GM23338 (cell line): ENCODE results near the gene ARID3A. TPM values are rescaled to one million over a fixed set of nuclear protein-coding genes. Genes with fewer than 3 reads are reported as not detected.

Experiments
- ATAC-seq: fragments of 200-7000 bp; cut with Tn5 transposase; 3 replicates; pipeline ENCODE4 v1.9.1; 2020
- DNase-seq: peaks from one replicate; pipeline ENCODE4 v3.0.0-alpha.2; 2015; ENCODE audit warnings: low spot score
- H2AFZ ChIP-seq: fragments of 200-600 bp; sonication (generic); 2 replicates; pipeline ENCODE4 v1.8.0; 2016; ENCODE audit warnings: antibody characterized with exemption, mild to moderate bottlenecking, moderate library complexity
- H3F3A ChIP-seq: fragments of 200-600 bp; sonication (generic); replicated peaks from 2 replicates; pipeline ENCODE4 v1.8.0; 2017; ENCODE audit warnings: antibody characterized with exemption, mixed run types, low read depth
- H3K27ac ChIP-seq: fragments of 200-600 bp; sonication (generic); 2 replicates; pipeline ENCODE4 v1.6.1; 2016; ENCODE audit warnings: low read depth
- H3K27me3 ChIP-seq: fragments of 200-600 bp; sonication (generic); 2 replicates; pipeline ENCODE4 v1.8.0; 2016; ENCODE audit warnings: mild to moderate bottlenecking, mixed run types, moderate library complexity; ENCODE audit not compliant: insufficient read depth
- H3K36me3 ChIP-seq: fragments of 200-600 bp; sonication (generic); 2 replicates; pipeline ENCODE4 v1.8.0; 2016; ENCODE audit warnings: mild to moderate bottlenecking; ENCODE audit not compliant: insufficient read depth
- H3K4me1 ChIP-seq: fragments of 200-600 bp; sonication (generic); 2 replicates; pipeline ENCODE4 v1.8.0; 2016; ENCODE audit warnings: mild to moderate bottlenecking, moderate library complexity; ENCODE audit not compliant: insufficient read depth
- H3K4me2 ChIP-seq: fragments of 200-600 bp; sonication (generic); 2 replicates; pipeline ENCODE4 v1.7.1; 2017; ENCODE audit warnings: mixed run types
- H3K4me3 ChIP-seq: fragments of 200-600 bp; sonication (generic); 2 replicates; pipeline ENCODE4 v1.6.1; 2016; ENCODE audit warnings: mixed run types
- H3K79me2 ChIP-seq: fragments of 200-600 bp; sonication (generic); replicated peaks from 2 replicates; pipeline ENCODE4 v1.8.0; 2017; ENCODE audit warnings: mild to moderate bottlenecking; ENCODE audit not compliant: insufficient read depth
- H3K9me2 ChIP-seq: fragments of 200-600 bp; sonication (generic); 2 replicates; pipeline ENCODE4 v1.8.0; 2017; ENCODE audit not compliant: insufficient read depth
- H4K20me1 ChIP-seq: fragments of 200-600 bp; sonication (generic); replicated peaks from 2 replicates; pipeline ENCODE4 v1.8.0; 2017; ENCODE audit warnings: mild to moderate bottlenecking; ENCODE audit not compliant: insufficient read depth
- H3K27ac Mint-ChIP-seq: 2 replicates; pipeline ENCODE4 v1.8.0; 2020; ENCODE audit warnings: inconsistent platforms, mild to moderate bottlenecking, moderate library complexity, mixed read lengths
- H3K27me3 Mint-ChIP-seq: 3 replicates; pipeline ENCODE4 v1.8.0; 2022; ENCODE audit warnings: low read depth, mild to moderate bottlenecking, moderate library complexity, mixed read lengths, inconsistent platforms; ENCODE audit not compliant: insufficient read depth, poor library complexity
- H3K36me3 Mint-ChIP-seq: 3 replicates; pipeline ENCODE4 v1.8.0; 2021; ENCODE audit warnings: low read depth, mild to moderate bottlenecking, inconsistent platforms, moderate library complexity, mixed read lengths
- H3K4me1 Mint-ChIP-seq: 3 replicates; pipeline ENCODE4 v1.8.0; 2020; ENCODE audit warnings: mild to moderate bottlenecking, inconsistent platforms, mixed read lengths
- H3K4me3 Mint-ChIP-seq: 3 replicates; pipeline ENCODE4 v1.8.0; 2021; ENCODE audit warnings: moderate library complexity, mild to moderate bottlenecking, inconsistent platforms, mixed read lengths
- H3K9me3 Mint-ChIP-seq: 3 replicates; pipeline ENCODE4 v1.8.0; 2020; ENCODE audit warnings: moderate library complexity, mild to moderate bottlenecking, inconsistent platforms, mixed read lengths
- CREB1 ChIP-seq: fragments of 250-450 bp; sonication (Bioruptor Pico); IDR thresholded peaks from 2 replicates; pipeline ENCODE4 v1.5.0; 2020; ENCODE audit warnings: low read depth, mild to moderate bottlenecking, moderate library complexity
- EZH2 ChIP-seq: fragments of 200-600 bp; sonication (generic); IDR thresholded peaks from one replicate; pipeline ENCODE4 v1.8.0; 2017; ENCODE audit warnings: antibody characterized with exemption, mild to moderate bottlenecking, low read depth; ENCODE audit not compliant: unreplicated experiment
- EZH2phosphoT487 ChIP-seq: fragments of 200-600 bp; sonication (generic); IDR thresholded peaks from one replicate; pipeline ENCODE4 v1.8.1; 2018; ENCODE audit warnings: antibody characterized with exemption; ENCODE audit not compliant: unreplicated experiment
- JUNB ChIP-seq: IDR thresholded peaks from one replicate; pipeline ENCODE4 v1.6.1; 2016; ENCODE audit warnings: antibody characterized with exemption; ENCODE audit not compliant: unreplicated experiment
- NANOG ChIP-seq: IDR thresholded peaks from 2 replicates; pipeline ENCODE4 v1.6.1; 2016; ENCODE audit warnings: antibody characterized with exemption, borderline replicate concordance
- POLR2AphosphoS5 ChIP-seq: IDR thresholded peaks from 2 replicates; pipeline ENCODE4 v1.6.1; 2016; ENCODE audit warnings: antibody characterized with exemption, low read depth
- STAT1 ChIP-seq: IDR thresholded peaks from one replicate; pipeline ENCODE4 v1.6.1; 2016; ENCODE audit warnings: antibody characterized with exemption; ENCODE audit not compliant: unreplicated experiment
- ZNF114 ChIP-seq: fragments of 250-450 bp; sonication (Bioruptor Pico); IDR thresholded peaks from 2 replicates; pipeline ENCODE4 v1.5.0; 2020; ENCODE audit warnings: mild to moderate bottlenecking, moderate library complexity
- ZNF331 ChIP-seq: fragments of 250-450 bp; sonication (Bioruptor Pico); IDR thresholded peaks from 2 replicates; pipeline ENCODE4 v1.5.0; 2020; ENCODE audit warnings: low read depth, mild to moderate bottlenecking, moderate library complexity
- polyA plus RNA-seq: library from polyadenylated mRNA; unstranded; fragments of >200 nt; fragmentation: Nextera tagmentation; extraction: Ambion mirVana; gene quantifications from 2 replicates; pipeline ENCODE4 v1.2.1, GENCODE V29; 2016
- total RNA-seq: library from RNA; depleted of rRNA; stranded (reverse); fragments of >200 nt; shearing (Covaris generic); gene quantifications from 2 replicates; pipeline ENCODE4 v1.2.3, GENCODE V29; 2014
- TF ChIP-seq, protein P1 (sequence below): IDR thresholded peaks from 2 replicates; pipeline ENCODE4 v1.6.1; 2016; ENCODE audit warnings: antibody characterized with exemption
- TF ChIP-seq, protein P2 (sequence below): fragments of 250-450 bp; sonication (Bioruptor Pico); IDR thresholded peaks from 2 replicates; pipeline ENCODE4 v1.5.0; 2020; ENCODE audit warnings: mild to moderate bottlenecking, moderate library complexity
- TF ChIP-seq, protein P3 (sequence below): IDR thresholded peaks from one replicate; pipeline ENCODE4 v1.6.1; 2018; ENCODE audit warnings: antibody characterized with exemption; ENCODE audit not compliant: unreplicated experiment
- TF ChIP-seq, protein P4 (sequence below), 2 experiments: fragments of 200-600 bp in 1 of 2; sonication (generic) in 1 of 2; conservative IDR thresholded peaks; 2 replicates each; pipeline versions ENCODE4 v1.5.1 to v1.6.1; 2016 to 2017; ENCODE audit warnings: antibody characterized with exemption in 2 of 2, low read depth in 2 of 2, mild to moderate bottlenecking in 2 of 2, moderate library complexity in 1 of 2

The ARID3A gene
- total and polyA plus RNA-seq, 2 experiments from 2014 or later = 33.6 to 51.6 TPM

DNA sequence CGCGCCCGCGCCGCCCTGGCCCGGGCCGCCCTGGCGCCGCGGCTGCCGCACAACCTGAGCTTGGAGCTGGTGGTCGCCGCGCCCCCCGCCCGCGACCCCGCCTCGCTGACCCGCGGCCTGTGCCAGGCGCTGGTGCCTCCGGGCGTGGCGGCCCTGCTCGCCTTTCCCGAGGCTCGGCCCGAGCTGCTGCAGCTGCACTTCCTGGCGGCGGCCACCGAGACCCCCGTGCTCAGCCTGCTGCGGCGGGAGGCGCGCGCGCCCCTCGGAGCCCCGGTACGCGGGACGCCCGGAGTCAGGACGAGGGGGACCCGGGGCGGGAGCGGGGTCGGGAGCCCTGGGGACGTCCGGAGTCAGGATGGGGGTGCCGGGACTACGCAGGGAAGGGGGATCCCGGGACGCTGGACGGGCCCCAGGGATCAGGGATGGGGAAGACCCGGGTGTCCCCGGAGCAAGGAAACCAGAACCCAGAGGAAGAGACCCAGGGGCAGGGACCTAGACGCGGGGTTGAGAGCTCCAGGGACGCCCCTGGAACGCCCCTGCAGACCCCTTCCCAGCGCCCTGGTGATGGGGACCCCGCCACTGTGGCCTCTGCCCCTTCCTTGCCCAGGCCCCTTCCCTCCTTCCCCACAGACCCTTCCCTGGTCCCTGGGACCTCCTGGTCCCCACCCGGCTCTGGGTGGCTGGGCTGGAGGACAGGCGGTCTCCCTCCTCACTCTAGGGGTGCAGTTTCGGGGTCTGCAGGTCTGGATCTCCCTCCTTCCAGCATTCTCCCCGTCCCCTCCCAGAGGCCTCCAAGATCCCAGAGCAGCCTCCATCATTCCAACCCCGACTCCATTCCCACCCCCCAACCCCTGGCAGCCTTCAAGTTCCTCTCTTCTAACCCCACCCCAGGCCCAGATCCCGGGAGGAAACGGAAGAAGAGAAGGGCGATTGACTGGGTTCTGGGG, 75.0 kb downstream of the ARID3A start:
- TF ChIP-seq, protein P1, sequence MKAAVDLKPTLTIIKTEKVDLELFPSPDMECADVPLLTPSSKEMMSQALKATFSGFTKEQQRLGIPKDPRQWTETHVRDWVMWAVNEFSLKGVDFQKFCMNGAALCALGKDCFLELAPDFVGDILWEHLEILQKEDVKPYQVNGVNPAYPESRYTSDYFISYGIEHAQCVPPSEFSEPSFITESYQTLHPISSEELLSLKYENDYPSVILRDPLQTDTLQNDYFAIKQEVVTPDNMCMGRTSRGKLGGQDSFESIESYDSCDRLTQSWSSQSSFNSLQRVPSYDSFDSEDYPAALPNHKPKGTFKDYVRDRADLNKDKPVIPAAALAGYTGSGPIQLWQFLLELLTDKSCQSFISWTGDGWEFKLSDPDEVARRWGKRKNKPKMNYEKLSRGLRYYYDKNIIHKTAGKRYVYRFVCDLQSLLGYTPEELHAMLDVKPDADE = no peak
- TF ChIP-seq, protein P2, sequence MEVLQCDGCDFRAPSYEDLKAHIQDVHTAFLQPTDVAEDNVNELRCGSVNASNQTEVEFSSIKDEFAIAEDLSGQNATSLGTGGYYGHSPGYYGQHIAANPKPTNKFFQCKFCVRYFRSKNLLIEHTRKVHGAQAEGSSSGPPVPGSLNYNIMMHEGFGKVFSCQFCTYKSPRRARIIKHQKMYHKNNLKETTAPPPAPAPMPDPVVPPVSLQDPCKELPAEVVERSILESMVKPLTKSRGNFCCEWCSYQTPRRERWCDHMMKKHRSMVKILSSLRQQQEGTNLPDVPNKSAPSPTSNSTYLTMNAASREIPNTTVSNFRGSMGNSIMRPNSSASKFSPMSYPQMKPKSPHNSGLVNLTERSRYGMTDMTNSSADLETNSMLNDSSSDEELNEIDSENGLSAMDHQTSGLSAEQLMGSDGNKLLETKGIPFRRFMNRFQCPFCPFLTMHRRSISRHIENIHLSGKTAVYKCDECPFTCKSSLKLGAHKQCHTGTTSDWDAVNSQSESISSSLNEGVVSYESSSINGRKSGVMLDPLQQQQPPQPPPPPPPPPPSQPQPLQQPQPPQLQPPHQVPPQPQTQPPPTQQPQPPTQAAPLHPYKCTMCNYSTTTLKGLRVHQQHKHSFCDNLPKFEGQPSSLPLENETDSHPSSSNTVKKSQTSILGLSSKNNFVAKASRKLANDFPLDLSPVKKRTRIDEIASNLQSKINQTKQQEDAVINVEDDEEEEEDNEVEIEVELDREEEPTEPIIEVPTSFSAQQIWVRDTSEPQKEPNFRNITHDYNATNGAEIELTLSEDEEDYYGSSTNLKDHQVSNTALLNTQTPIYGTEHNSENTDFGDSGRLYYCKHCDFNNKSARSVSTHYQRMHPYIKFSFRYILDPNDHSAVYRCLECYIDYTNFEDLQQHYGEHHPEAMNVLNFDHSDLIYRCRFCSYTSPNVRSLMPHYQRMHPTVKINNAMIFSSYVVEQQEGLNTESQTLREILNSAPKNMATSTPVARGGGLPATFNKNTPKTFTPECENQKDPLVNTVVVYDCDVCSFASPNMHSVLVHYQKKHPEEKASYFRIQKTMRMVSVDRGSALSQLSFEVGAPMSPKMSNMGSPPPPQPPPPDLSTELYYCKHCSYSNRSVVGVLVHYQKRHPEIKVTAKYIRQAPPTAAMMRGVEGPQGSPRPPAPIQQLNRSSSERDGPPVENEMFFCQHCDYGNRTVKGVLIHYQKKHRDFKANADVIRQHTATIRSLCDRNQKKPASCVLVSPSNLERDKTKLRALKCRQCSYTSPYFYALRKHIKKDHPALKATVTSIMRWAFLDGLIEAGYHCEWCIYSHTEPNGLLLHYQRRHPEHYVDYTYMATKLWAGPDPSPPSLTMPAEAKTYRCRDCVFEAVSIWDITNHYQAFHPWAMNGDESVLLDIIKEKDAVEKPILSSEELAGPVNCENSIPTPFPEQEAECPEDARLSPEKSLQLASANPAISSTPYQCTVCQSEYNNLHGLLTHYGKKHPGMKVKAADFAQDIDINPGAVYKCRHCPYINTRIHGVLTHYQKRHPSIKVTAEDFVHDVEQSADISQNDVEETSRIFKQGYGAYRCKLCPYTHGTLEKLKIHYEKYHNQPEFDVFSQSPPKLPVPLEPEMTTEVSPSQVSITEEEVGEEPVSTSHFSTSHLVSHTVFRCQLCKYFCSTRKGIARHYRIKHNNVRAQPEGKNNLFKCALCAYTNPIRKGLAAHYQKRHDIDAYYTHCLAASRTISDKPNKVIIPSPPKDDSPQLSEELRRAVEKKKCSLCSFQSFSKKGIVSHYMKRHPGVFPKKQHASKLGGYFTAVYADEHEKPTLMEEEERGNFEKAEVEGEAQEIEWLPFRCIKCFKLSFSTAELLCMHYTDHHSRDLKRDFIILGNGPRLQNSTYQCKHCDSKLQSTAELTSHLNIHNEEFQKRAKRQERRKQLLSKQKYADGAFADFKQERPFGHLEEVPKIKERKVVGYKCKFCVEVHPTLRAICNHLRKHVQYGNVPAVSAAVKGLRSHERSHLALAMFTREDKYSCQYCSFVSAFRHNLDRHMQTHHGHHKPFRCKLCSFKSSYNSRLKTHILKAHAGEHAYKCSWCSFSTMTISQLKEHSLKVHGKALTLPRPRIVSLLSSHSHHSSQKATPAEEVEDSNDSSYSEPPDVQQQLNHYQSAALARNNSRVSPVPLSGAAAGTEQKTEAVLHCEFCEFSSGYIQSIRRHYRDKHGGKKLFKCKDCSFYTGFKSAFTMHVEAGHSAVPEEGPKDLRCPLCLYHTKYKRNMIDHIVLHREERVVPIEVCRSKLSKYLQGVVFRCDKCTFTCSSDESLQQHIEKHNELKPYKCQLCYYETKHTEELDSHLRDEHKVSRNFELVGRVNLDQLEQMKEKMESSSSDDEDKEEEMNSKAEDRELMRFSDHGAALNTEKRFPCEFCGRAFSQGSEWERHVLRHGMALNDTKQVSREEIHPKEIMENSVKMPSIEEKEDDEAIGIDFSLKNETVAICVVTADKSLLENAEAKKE (CRISPR knock-in tag) = no peak
- no peak for TF ChIP-seq POLR2AphosphoS5
- TF ChIP-seq, protein P3, sequence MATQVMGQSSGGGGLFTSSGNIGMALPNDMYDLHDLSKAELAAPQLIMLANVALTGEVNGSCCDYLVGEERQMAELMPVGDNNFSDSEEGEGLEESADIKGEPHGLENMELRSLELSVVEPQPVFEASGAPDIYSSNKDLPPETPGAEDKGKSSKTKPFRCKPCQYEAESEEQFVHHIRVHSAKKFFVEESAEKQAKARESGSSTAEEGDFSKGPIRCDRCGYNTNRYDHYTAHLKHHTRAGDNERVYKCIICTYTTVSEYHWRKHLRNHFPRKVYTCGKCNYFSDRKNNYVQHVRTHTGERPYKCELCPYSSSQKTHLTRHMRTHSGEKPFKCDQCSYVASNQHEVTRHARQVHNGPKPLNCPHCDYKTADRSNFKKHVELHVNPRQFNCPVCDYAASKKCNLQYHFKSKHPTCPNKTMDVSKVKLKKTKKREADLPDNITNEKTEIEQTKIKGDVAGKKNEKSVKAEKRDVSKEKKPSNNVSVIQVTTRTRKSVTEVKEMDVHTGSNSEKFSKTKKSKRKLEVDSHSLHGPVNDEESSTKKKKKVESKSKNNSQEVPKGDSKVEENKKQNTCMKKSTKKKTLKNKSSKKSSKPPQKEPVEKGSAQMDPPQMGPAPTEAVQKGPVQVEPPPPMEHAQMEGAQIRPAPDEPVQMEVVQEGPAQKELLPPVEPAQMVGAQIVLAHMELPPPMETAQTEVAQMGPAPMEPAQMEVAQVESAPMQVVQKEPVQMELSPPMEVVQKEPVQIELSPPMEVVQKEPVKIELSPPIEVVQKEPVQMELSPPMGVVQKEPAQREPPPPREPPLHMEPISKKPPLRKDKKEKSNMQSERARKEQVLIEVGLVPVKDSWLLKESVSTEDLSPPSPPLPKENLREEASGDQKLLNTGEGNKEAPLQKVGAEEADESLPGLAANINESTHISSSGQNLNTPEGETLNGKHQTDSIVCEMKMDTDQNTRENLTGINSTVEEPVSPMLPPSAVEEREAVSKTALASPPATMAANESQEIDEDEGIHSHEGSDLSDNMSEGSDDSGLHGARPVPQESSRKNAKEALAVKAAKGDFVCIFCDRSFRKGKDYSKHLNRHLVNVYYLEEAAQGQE = no peak
- TF ChIP-seq ZNF114 (CRISPR knock-in tag) = no peak
- TF ChIP-seq CREB1 = no peak
- TF ChIP-seq JUNB = no peak
- TF ChIP-seq STAT1 = no peak
- TF ChIP-seq, protein P4, sequence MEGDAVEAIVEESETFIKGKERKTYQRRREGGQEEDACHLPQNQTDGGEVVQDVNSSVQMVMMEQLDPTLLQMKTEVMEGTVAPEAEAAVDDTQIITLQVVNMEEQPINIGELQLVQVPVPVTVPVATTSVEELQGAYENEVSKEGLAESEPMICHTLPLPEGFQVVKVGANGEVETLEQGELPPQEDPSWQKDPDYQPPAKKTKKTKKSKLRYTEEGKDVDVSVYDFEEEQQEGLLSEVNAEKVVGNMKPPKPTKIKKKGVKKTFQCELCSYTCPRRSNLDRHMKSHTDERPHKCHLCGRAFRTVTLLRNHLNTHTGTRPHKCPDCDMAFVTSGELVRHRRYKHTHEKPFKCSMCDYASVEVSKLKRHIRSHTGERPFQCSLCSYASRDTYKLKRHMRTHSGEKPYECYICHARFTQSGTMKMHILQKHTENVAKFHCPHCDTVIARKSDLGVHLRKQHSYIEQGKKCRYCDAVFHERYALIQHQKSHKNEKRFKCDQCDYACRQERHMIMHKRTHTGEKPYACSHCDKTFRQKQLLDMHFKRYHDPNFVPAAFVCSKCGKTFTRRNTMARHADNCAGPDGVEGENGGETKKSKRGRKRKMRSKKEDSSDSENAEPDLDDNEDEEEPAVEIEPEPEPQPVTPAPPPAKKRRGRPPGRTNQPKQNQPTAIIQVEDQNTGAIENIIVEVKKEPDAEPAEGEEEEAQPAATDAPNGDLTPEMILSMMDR (conservative IDR thresholded peaks at IDR 0.05; ENCODE audit: low read depth in 2 of 2) = no peak
- TF ChIP-seq EZH2 = no peak
- TF ChIP-seq EZH2phosphoT487 = no peak
- TF ChIP-seq ZNF331 (CRISPR knock-in tag) = no peak
- TF ChIP-seq NANOG = no peak
- Histone ChIP-seq H3K4me1 (no peaks in the 10 kb centered on the region; the same call in 1 of the 2 replicates), H3K27me3 (peaks cover 45% of the 10 kb centered on the region), H3F3A (peaks cover 6% of the 10 kb centered on the region; the same call in 1 of the 2 replicates), H3K36me3 (no peaks in the 10 kb centered on the region), H2AFZ (peak overlapping the region; percentile 59; the same call in 1 of the 2 replicates), H3K27ac (no peak overlapping the region), H3K79me2 (no peaks in the 10 kb centered on the region), H3K9me2 (no peaks in the 10 kb centered on the region), H4K20me1 (no peaks in the 10 kb centered on the region), H3K4me2 (peak overlapping the region; percentile 78), H3K4me3 (peak overlapping the region; percentile 54)
- Mint-ChIP-seq H3K4me3 (peak overlapping the region; percentile 52), H3K9me3 (peaks cover 3% of the 10 kb centered on the region; the same call in 1 of the 3 replicates), H3K36me3 (no peaks in the 10 kb centered on the region), H3K4me1 (peaks cover 3% of the 10 kb centered on the region; the same call in 2 of the 3 replicates), H3K27me3 (peaks cover 57% of the 10 kb centered on the region), H3K27ac (no peak overlapping the region)
- DNase-seq (peak; percentile 44), ATAC-seq (peak; percentile 3)
